ENCODE measurements around the gene METTL1.

DNA sequence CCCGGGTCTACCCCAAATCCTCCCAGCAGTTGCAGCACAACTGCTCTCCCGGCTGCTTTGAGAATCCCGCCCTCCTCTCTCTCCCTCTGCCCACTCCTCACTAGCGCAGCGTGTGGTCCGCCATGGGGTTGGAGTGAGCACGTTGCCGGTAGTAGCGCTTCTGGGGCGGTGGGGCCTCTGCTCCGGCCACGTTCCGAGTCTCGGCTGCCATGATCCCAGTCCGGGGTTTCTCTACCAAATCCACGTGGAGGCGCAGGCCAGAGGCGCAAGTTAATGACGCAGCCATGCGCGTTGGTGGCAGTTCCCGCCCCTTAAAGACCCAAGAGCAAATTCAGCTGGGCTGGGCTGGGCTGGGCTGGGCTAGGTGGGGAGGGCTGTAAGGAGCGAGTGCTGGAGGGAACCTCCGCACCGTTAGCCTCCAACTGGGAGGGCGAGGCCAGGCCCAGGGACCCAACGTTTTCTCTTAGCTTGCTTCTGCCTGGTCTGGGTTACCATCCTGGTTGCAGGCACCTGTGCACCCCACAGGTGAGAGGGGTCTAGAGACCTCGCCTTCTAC lies at the start of gene METTL1:
- no peak for TF ChIP-seq EP300 (IDR thresholded peaks at IDR 0.05)
- TF ChIP-seq, protein P1, sequence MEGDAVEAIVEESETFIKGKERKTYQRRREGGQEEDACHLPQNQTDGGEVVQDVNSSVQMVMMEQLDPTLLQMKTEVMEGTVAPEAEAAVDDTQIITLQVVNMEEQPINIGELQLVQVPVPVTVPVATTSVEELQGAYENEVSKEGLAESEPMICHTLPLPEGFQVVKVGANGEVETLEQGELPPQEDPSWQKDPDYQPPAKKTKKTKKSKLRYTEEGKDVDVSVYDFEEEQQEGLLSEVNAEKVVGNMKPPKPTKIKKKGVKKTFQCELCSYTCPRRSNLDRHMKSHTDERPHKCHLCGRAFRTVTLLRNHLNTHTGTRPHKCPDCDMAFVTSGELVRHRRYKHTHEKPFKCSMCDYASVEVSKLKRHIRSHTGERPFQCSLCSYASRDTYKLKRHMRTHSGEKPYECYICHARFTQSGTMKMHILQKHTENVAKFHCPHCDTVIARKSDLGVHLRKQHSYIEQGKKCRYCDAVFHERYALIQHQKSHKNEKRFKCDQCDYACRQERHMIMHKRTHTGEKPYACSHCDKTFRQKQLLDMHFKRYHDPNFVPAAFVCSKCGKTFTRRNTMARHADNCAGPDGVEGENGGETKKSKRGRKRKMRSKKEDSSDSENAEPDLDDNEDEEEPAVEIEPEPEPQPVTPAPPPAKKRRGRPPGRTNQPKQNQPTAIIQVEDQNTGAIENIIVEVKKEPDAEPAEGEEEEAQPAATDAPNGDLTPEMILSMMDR (IDR thresholded peaks at IDR 0.05): no peak
- TF ChIP-seq POLR2A (IDR thresholded peaks at IDR 0.05): peak in 1 of 2 donors; percentile 48
- TF ChIP-seq POLR2AphosphoS5 (IDR thresholded peaks at IDR 0.05): peak; percentile 77
